AG04450 (cell line): Measurements from ENCODE around the gene LGR6. TPM values are rescaled to one million over a fixed set of nuclear protein-coding genes. Genes with fewer than 3 reads are reported as not detected.

ENCODE experiments used
- CTCF ChIA-PET: fragments of 300-600, 350-600 bp; formaldehyde crosslinking; extraction: SDS; loops from one replicate; lab custom pipeline; 2022; ENCODE audit warnings: antibody characterized with exemption, inconsistent platforms; lab: Charles Lee
- POLR2A ChIA-PET: fragments of 350-600 bp; formaldehyde crosslinking; extraction: SDS; loops from one replicate; lab custom pipeline; 2021; ENCODE audit warnings: antibody characterized with exemption, inconsistent platforms; lab: Yijun Ruan, JAX
- DNase-seq: peaks from one replicate; pipeline ENCODE4 v3.0.0-alpha.2; 2011; ENCODE audit warnings: low read depth, low spot score
- H3K27ac ChIP-seq: one replicate; pipeline ENCODE4 v1.5.1; 2012; ENCODE audit warnings: low read depth, low read length, control low read depth
- H3K27me3 ChIP-seq: one replicate; pipeline ENCODE4 v1.6.0; 2012; ENCODE audit warnings: low read length; ENCODE audit not compliant: control insufficient read depth, insufficient read depth
- H3K4me3 ChIP-seq: 2 replicates; pipeline ENCODE4 v1.5.1; 2011; ENCODE audit warnings: mild to moderate bottlenecking, low read depth, low read length, control low read depth
- H3K9me3 ChIP-seq: 2 replicates; pipeline ENCODE4 v1.5.1; 2012; ENCODE audit warnings: low read length; ENCODE audit not compliant: control insufficient read depth, insufficient read depth
- polyA plus RNA-seq: library from polyadenylated mRNA; depleted of rRNA; stranded (reverse); fragments of >200 nt; gene quantifications from 2 replicates; pipeline ENCODE4 v1.2.3, GENCODE V29; 2011
- TF ChIP-seq, protein P1 (sequence below): IDR thresholded peaks from 2 replicates; pipeline ENCODE4 v1.5.1; 2011; ENCODE audit warnings: low read depth, low read length, control low read depth, inconsistent platforms

The LGR6 gene
- polyA plus RNA-seq, 1 experiment, result not detected

DNA sequence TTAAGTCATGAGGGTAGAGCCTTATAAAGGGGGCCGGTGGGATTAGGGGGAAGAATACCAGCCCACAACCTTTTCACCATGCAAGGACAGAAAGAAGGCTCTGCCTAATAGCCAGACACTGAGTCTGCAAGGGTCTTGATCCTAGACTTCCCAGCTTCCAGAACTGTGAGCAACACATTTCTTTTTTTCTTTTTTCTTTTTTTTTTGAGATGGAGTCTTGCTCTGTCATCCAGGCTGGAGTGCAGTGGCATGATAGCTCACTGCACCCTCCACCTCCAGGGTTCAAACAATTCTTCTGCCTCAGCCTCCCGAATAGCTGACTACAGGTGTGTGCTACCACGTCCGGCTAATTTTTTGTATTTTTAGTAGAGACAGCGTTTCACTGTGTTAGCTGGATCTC, 47.3 kb upstream of the LGR6 start:
- DNase-seq, result no peak
- H3K9me3 ChIP-seq, result peaks cover 4% of the 10 kb centered on the region; the same call in 1 of the 2 replicates
- no peaks in the 10 kb centered on the region for H3K27me3 ChIP-seq
- TF ChIP-seq, protein P1, sequence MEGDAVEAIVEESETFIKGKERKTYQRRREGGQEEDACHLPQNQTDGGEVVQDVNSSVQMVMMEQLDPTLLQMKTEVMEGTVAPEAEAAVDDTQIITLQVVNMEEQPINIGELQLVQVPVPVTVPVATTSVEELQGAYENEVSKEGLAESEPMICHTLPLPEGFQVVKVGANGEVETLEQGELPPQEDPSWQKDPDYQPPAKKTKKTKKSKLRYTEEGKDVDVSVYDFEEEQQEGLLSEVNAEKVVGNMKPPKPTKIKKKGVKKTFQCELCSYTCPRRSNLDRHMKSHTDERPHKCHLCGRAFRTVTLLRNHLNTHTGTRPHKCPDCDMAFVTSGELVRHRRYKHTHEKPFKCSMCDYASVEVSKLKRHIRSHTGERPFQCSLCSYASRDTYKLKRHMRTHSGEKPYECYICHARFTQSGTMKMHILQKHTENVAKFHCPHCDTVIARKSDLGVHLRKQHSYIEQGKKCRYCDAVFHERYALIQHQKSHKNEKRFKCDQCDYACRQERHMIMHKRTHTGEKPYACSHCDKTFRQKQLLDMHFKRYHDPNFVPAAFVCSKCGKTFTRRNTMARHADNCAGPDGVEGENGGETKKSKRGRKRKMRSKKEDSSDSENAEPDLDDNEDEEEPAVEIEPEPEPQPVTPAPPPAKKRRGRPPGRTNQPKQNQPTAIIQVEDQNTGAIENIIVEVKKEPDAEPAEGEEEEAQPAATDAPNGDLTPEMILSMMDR, result no peak
- ChIA-PET POLR2A (no interaction called here), CTCF (interaction anchor here (1.1 to 2.9 kb wide), 3 partner anchors 8 to 13 kb away, joined by 3 to 9 read pairs (median 3); no protein-coding TSS in a partner anchor)
- H3K27ac ChIP-seq, result no peak overlapping the region
- no peak overlapping the region for H3K4me3 ChIP-seq

DNA sequence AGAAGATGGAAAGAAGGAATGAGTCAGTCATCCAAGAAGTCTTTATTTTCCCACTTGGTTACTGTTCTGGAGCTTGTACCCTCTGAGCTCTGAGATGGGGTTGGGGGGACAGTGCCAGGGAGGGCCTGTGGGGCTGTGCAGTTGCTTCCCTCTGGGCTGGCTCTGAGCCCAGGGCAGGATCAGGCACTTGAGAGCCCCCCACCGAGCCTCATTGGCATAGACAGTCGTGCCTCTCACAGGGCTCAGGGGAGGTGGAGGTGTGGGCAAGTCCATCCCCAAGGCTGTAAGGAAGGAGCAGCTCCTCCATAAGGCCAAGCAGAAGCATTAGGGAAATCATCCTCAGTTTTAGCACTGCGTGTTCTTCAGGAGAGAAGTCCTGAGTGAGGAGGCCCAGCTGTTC, 46.6 kb upstream of the LGR6 start:
- H3K4me3 ChIP-seq, result no peak overlapping the region
- no peaks in the 10 kb centered on the region for H3K27me3 ChIP-seq
- no peak overlapping the region for H3K27ac ChIP-seq
- peaks cover 4% of the 10 kb centered on the region; the same call in 1 of the 2 replicates for H3K9me3 ChIP-seq
- CTCF ChIA-PET, result interaction anchor here (1.1 kb wide), 1 partner anchor 12 kb away, joined by 3 read pairs; no protein-coding TSS in a partner anchor
- POLR2A ChIA-PET, result no interaction called here
- DNase-seq, result no peak
- TF ChIP-seq, protein P1, result no peak

DNA sequence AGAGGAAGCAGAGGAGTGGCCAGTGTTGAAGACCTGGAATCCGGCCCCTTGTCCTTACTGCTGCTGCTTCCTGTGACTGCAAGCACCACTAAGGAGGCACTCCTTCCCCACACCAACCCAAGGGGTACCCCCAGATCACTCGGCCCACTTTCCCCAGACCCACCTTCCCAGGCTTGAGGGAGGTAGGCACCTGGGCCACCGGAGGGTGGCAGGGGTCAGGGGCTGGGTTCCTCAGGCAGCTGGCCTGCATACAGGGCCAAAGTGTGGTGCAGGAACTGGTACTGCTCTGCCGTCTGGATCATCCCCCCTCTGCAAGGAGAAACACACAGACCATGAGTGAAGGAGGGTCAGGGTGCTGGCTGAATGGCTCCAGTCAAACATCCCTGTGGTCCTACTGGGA, 45.2 kb upstream of the LGR6 start:
- ChIA-PET CTCF (interaction anchor here (0.6 to 1.5 kb wide), 2 partner anchors 13 to 150 kb away, joined by 3 to 4 read pairs; no protein-coding TSS in a partner anchor), POLR2A (no interaction called here)
- peaks cover 4% of the 10 kb centered on the region; the same call in 1 of the 2 replicates for H3K9me3 ChIP-seq
- H3K4me3 ChIP-seq, result no peak overlapping the region
- H3K27ac ChIP-seq, result no peak overlapping the region
- H3K27me3 ChIP-seq, result peaks cover 3% of the 10 kb centered on the region
- TF ChIP-seq, protein P1, result no peak
- DNase-seq, result no peak

DNA sequence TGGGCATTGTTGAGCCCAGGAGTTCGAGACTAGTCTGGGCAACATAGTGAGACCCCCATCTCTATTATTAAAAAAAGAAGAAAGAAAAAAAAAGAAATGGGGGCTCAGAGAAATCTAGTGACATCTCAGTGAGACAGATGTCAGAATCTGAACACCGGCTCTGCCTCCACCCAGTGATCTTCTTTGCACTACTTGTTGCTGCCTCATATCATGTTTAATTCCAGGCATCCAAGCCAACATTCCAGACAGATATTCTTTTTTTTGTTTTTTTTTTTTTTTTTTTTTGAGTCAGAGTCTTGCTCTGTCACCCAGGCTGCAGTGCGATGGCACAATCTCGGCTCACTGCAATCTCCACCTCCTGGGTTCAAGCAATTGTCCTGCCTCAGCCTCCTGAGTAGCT, 44.0 kb upstream of the LGR6 start:
- TF ChIP-seq, protein P1, result no peak
- no peak for DNase-seq
- ChIA-PET CTCF (no interaction called here), POLR2A (no interaction called here)
- Histone ChIP-seq H3K27me3 (peaks cover 7% of the 10 kb centered on the region), H3K9me3 (no peaks in the 10 kb centered on the region), H3K4me3 (no peak overlapping the region), H3K27ac (no peak overlapping the region)

DNA sequence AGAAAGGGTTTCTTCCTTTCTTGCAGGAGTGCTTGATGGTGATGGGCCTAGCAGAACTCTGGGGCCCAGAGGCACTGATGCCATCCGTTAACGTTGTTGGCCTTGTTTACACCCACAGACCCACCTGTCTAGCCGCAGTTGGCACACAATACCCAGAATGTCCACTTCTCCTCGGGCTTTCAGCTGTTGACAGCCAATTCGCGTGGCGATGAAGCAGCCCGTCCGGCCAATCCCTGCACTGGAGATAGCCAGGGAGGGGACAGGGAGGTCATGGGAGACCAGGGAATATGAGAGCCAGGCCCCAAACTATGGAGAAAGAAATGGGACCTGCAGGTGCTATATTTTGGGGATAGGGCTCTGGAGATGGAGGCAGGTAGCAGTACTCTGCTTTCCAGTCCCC, 43.4 kb upstream of the LGR6 start:
- POLR2A ChIA-PET, result no interaction called here

More for the DNA sequence above, 43.4 kb upstream of the LGR6 start:
- no peak overlapping the region for H3K27ac ChIP-seq
- CTCF ChIA-PET, result no interaction called here
- no peak for DNase-seq
- peaks cover 9% of the 10 kb centered on the region for H3K27me3 ChIP-seq
- H3K9me3 ChIP-seq, result no peaks in the 10 kb centered on the region
- TF ChIP-seq, protein P1, result no peak
- no peak overlapping the region for H3K4me3 ChIP-seq
